HEK293 (cell line): ENCODE results near the gene MCAT.

Experiments used
- CTCF ChIP-seq: fragments of 450-650 bp; formaldehyde crosslinking; IDR thresholded peaks from 2 replicates; pipeline ENCODE4 v1.5.1; 2016; ENCODE audit warnings: missing biosample characterization, missing genetic modification characterization
- ZNF510 ChIP-seq: fragments of 450-650 bp; formaldehyde crosslinking; IDR thresholded peaks from 2 replicates; pipeline ENCODE4 v1.5.1; 2018; ENCODE audit warnings: mild to moderate bottlenecking, missing genetic modification characterization, missing biosample characterization; ENCODE audit not compliant: insufficient replicate concordance

GRCh38 chr22:43098356-43098755 lies 44.8 kb downstream of the MCAT start:
- no peak for TF ChIP-seq ZNF510
- no peak for TF ChIP-seq CTCF (tag by site-specific recombination)
